Suprapubic skin (tissue), 4 donors: ENCODE measurements around the gene GOLGA3. TPM values are rescaled to one million over a fixed set of nuclear protein-coding genes. Genes with fewer than 3 reads are reported as not detected.
A peak's percentile ranks its signal among the peaks of the same experiment; 100 is the strongest.

Experiments
- DNase-seq, 2 donors: peaks; one replicate each; pipeline ENCODE4 v3.0.0-alpha.2; 2019; ENCODE audit warnings: low spot score in 2 of 2
- H3K27ac ChIP-seq: fragments of 200-600 bp; sonication (generic); one replicate; pipeline ENCODE4 v1.5.1; 2019
- H3K27me3 ChIP-seq: fragments of 200-600 bp; sonication (generic); one replicate; pipeline ENCODE4 v1.5.1; 2019
- H3K36me3 ChIP-seq: fragments of 200-600 bp; sonication (generic); one replicate; pipeline ENCODE4 v1.5.1; 2019
- H3K4me1 ChIP-seq: fragments of 200-600 bp; sonication (generic); one replicate; pipeline ENCODE4 v1.5.1; 2019
- H3K4me3 ChIP-seq: fragments of 200-600 bp; sonication (generic); one replicate; pipeline ENCODE4 v1.5.1; 2019; ENCODE audit warnings: mild to moderate bottlenecking
- H3K9me3 ChIP-seq: fragments of 200-600 bp; sonication (generic); one replicate; pipeline ENCODE4 v1.5.1; 2019
- EP300 ChIP-seq: sonication (generic); formaldehyde crosslinking; IDR thresholded peaks from one replicate; pipeline ENCODE4 v1.6.1; 2017; ENCODE audit warnings: antibody characterized with exemption
- POLR2A ChIP-seq, 2 donors: fragments of 450-650 bp; IDR thresholded peaks; one replicate each; pipeline ENCODE4 v1.6.1; 2017; ENCODE audit warnings: antibody characterized with exemption in 2 of 2, mild to moderate bottlenecking in 2 of 2, moderate library complexity in 2 of 2
- POLR2AphosphoS5 ChIP-seq, 3 donors: sonication (generic); formaldehyde crosslinking; IDR thresholded peaks; one replicate each; pipeline ENCODE4 v1.6.1; 2017; ENCODE audit warnings: antibody characterized with exemption in 3 of 3
- WGBS: methylation state at CpG from one replicate; pipeline ENCODE4 v1.1.5; 2018; 5-methylcytosine and 5-hydroxymethylcytosine counted together
- total RNA-seq, 4 donors: library from RNA; depleted of rRNA; stranded (reverse); fragments of >200 nt; gene quantifications; one replicate each; pipeline ENCODE4 v1.1.0, GENCODE V29; 2016
- TF ChIP-seq, protein P1 (sequence below), 2 donors: fragments of 200-600 bp in 1 of 2; fragments of 450-650 bp in 1 of 2; sonication (generic) in 1 of 2; IDR thresholded peaks; one replicate each; pipeline ENCODE4 v1.5.1; 2016 to 2019; ENCODE audit warnings: antibody characterized with exemption in 2 of 2, mild to moderate bottlenecking in 1 of 2, moderate library complexity in 1 of 2

GOLGA3 gene
- total RNA-seq, 4 donors from 2014 or later = 75.8 to 98.4 (median 81.0) TPM

DNA sequence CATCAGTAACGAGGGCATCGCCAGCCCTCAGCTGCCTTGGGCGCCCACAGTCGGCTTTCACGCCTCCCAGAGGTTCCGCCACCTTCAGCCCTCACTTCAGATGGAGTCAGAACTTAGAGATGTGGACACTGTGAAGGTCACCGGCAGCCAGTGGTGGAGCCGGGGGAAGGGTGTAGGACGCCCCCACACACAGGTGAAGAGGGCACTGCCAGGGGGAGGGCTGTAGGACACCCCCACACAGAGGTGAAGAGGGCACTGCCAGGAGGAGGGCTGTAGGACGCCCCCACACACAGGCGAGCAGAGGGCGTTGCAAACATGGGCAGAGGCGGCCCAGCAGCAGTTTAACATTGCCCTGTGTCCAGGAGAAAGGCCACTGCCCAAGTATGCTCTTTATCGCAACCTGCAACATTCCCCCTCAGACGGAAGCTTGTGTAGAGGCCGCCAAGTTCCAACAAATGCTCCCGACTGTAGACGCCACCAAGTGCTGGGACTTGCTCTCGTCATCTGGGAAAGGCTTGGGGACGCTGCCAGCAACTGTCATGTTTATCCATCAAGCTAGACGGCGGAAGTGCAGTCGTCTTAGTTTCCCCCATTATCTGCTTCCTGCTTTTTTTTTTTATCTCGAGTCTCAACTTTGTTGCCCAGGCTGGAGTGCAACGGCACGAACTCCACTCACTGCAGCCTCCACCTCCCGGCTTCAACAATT lies 62.1 kb downstream of the GOLGA3 start:
- 63% methylated on average over 26 of the region's 27 CpGs for WGBS
- no peak for TF ChIP-seq POLR2A (IDR thresholded peaks at IDR 0.05)
- no peak for TF ChIP-seq POLR2AphosphoS5 (IDR thresholded peaks at IDR 0.05)
- TF ChIP-seq, protein P1, sequence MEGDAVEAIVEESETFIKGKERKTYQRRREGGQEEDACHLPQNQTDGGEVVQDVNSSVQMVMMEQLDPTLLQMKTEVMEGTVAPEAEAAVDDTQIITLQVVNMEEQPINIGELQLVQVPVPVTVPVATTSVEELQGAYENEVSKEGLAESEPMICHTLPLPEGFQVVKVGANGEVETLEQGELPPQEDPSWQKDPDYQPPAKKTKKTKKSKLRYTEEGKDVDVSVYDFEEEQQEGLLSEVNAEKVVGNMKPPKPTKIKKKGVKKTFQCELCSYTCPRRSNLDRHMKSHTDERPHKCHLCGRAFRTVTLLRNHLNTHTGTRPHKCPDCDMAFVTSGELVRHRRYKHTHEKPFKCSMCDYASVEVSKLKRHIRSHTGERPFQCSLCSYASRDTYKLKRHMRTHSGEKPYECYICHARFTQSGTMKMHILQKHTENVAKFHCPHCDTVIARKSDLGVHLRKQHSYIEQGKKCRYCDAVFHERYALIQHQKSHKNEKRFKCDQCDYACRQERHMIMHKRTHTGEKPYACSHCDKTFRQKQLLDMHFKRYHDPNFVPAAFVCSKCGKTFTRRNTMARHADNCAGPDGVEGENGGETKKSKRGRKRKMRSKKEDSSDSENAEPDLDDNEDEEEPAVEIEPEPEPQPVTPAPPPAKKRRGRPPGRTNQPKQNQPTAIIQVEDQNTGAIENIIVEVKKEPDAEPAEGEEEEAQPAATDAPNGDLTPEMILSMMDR (IDR thresholded peaks at IDR 0.05) = no peak
- no peak for TF ChIP-seq EP300
- peaks cover 17% of the 10 kb centered on the region for H3K36me3 ChIP-seq
- H3K27me3 ChIP-seq = no peaks in the 10 kb centered on the region
- H3K4me1 ChIP-seq = peaks cover 23% of the 10 kb centered on the region
- H3K27ac ChIP-seq = peak overlapping the region; percentile 2
- H3K4me3 ChIP-seq = no peak overlapping the region
- DNase-seq = no peak
- no peaks in the 10 kb centered on the region for H3K9me3 ChIP-seq

DNA sequence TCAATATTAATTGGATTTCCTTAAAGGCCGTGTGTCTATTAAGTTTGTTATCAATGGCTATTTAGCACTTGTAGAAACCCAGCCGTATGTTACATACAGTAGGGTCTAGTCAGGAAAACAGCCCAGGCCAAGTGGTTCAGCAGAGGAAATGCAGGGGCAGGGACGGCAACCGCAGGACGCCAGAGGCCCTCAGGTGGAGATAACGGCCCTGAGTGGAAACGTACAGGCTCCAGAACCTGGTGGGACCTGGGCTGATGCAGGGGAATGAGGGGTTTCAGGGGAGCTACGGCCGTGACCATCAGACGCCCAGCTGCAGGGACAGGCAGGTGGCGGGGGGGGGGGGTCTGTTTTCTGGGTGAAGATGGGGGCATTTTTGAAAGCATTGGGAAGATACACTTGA lies 63.3 kb downstream of the GOLGA3 start:
- DNase-seq = no peak
- Histone ChIP-seq H3K4me3 (no peak overlapping the region), H3K4me1 (peaks cover 28% of the 10 kb centered on the region), H3K27me3 (no peaks in the 10 kb centered on the region), H3K9me3 (no peaks in the 10 kb centered on the region), H3K27ac (no peak overlapping the region), H3K36me3 (peaks cover 8% of the 10 kb centered on the region)
- TF ChIP-seq EP300 (no peak), POLR2A (IDR thresholded peaks at IDR 0.05) (no peak)
- TF ChIP-seq, protein P1 (IDR thresholded peaks at IDR 0.05) = no peak
- 78% methylated on average over 9 of the region's 11 CpGs for WGBS

DNA sequence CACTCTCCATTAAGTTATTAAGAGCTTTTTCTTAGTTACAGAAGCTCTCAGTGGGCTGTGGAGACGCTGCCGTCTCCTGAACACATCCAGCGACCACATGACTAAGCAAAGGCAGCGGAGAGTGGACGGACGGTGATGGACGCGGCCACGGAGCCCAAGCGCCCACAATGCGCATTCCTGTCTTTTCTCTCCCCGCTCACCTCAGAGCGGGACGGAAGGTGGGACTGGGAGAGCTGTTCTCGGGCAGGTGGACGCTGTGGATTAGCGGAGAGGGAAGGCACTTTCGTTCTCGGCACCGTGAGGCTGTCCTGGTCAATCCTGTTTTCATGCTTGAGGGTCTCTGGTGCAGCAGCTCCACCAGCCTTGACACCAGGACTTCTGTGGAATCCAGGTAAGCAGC lies 64.4 kb downstream of the GOLGA3 start:
- H3K27me3 ChIP-seq = no peaks in the 10 kb centered on the region
- H3K27ac ChIP-seq = no peak overlapping the region
- H3K4me3 ChIP-seq = no peak overlapping the region
- no peak for DNase-seq
- peaks cover 36% of the 10 kb centered on the region for H3K4me1 ChIP-seq
- H3K36me3 ChIP-seq = no peaks in the 10 kb centered on the region
- TF ChIP-seq, protein P1 (IDR thresholded peaks at IDR 0.05) = no peak
- TF ChIP-seq POLR2AphosphoS5 (IDR thresholded peaks at IDR 0.05) (no peak), POLR2A (IDR thresholded peaks at IDR 0.05) (no peak), EP300 (no peak)
- WGBS = 97% methylated on average over 20 of the region's 20 CpGs
- H3K9me3 ChIP-seq = no peaks in the 10 kb centered on the region

DNA sequence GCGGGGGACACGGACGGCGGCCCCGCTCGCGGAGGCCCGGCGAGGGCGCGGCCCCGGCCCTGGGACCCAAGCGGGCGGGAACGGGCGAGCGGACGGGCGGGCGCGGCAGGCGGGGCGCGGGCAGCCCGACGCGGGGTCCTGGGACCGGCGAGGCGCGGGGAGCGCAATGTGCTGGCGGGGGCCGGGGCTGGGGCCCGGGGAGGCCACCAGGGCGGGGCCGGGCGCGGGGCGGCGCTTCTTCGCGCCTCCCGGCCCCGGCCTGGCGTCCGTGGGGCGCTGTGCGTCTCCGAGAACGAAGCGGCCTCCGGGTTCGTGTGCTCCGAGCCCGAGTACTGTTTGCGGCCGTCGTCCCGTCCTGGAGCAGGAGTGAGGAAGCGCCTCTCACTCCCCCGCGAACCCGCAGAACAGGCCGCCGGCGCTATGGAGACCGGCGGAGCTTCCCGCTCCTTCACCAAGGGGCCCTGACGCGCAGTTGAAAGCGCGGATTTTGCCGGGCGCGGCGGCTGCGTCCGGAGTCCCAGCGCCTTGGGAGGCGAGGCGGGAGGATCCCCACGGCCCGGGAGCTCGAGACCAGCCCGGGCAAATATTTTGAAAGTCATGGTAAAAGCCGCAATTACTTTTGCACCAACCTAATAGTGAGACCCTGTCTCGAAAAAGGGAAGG lies 66.6 kb downstream of the GOLGA3 start:
- Histone ChIP-seq H3K27ac (peak overlapping the region; percentile 97), H3K9me3 (no peaks in the 10 kb centered on the region), H3K27me3 (no peaks in the 10 kb centered on the region), H3K36me3 (peaks cover 16% of the 10 kb centered on the region), H3K4me1 (peaks cover 26% of the 10 kb centered on the region), H3K4me3 (peak overlapping the region; percentile 99)
- DNase-seq = peak; percentile 88 to 89
- WGBS = 0% methylated on average over 24 of the region's 89 CpGs
- TF ChIP-seq POLR2AphosphoS5 (IDR thresholded peaks at IDR 0.05) (peak in 2 of 3 donors; percentile 46 to 78), EP300 (no peak), POLR2A (IDR thresholded peaks at IDR 0.05) (peak in 1 of 2 donors; percentile 39)
- TF ChIP-seq, protein P1 (IDR thresholded peaks at IDR 0.05) = no peak
